Measurements from ENCODE around the gene CHAT.

Gene CHAT

GRCh38 chr10:49597426-49598163, 16.2 kb upstream of the CHAT start:
- DNase-seq: no peak

- DNase-seq: no peak
Observed at GRCh38 chr10:49598164-49598856, 15.5 kb upstream of the CHAT start.

- no peak for DNase-seq
Observed at GRCh38 chr10:49598986-49599385, 14.9 kb upstream of the CHAT start.

- no peak for DNase-seq
Observed at GRCh38 chr10:49599546-49599945, 14.3 kb upstream of the CHAT start.

GRCh38 chr10:49600046-49600445, 13.8 kb upstream of the CHAT start:
- no peak for DNase-seq

- no peak for DNase-seq
Observed at GRCh38 chr10:49600781-49601400, 12.9 kb upstream of the CHAT start.

GRCh38 chr10:49601857-49602256, 12.0 kb upstream of the CHAT start:
- DNase-seq: no peak

GRCh38 chr10:49602380-49603023, 11.3 kb upstream of the CHAT start:
- no peak for DNase-seq

GRCh38 chr10:49605216-49605938, 8.5 kb upstream of the CHAT start:
- peak; percentile 41 for DNase-seq

- DNase-seq: no peak
Observed at GRCh38 chr10:49605939-49606509, 7.8 kb upstream of the CHAT start.

- no peak for DNase-seq
Observed at GRCh38 chr10:49606981-49607535, 6.8 kb upstream of the CHAT start.

- DNase-seq: no peak
Observed at GRCh38 chr10:49608166-49609005, 5.5 kb upstream of the CHAT start.

GRCh38 chr10:49609006-49609282, 4.9 kb upstream of the CHAT start:
- DNase-seq: no peak

GRCh38 chr10:49609283-49610113, 4.3 kb upstream of the CHAT start:
- DNase-seq: peak; percentile 10

GRCh38 chr10:49610114-49610457, 3.8 kb upstream of the CHAT start, which contains the start of gene SLC18A3:
Gene SLC18A3, plus strand, starts transcription at chr10:49610310. Its CDS starts 431 bp downstream, at chr10:49610741.
- DNase-seq: peak; percentile 25

GRCh38 chr10:49610458-49611165, 3.2 kb upstream of the CHAT start:
- no peak for DNase-seq

- no peak for DNase-seq
Observed at GRCh38 chr10:49611166-49611815, 2.5 kb upstream of the CHAT start.

- DNase-seq: no peak
Observed at GRCh38 chr10:49611816-49612512, 1.9 kb upstream of the CHAT start.

All from NCI-H1092 treated with DMSO at 0.1 percent for 48 hours (cell line).